Breast epithelium (tissue), 3 donors: ENCODE data around the gene STAB2.

Source experiments
- POLR2A ChIP-seq: fragments of 450-650 bp; IDR thresholded peaks from one replicate; pipeline ENCODE4 v1.6.1; 2016; ENCODE audit warnings: antibody characterized with exemption, mild to moderate bottlenecking, moderate library complexity
- POLR2AphosphoS5 ChIP-seq, 3 donors: sonication (generic); formaldehyde crosslinking; IDR thresholded peaks; one replicate each; pipeline ENCODE4 v1.6.1; 2017; ENCODE audit warnings: antibody characterized with exemption in 3 of 3
- TF ChIP-seq, protein P1 (sequence below), 3 donors: fragments of 450-650 bp; IDR thresholded peaks; one replicate each; pipeline ENCODE4 v1.5.1; 2016 to 2017; ENCODE audit warnings: antibody characterized with exemption in 3 of 3, mild to moderate bottlenecking in 3 of 3, moderate library complexity in 3 of 3

DNA sequence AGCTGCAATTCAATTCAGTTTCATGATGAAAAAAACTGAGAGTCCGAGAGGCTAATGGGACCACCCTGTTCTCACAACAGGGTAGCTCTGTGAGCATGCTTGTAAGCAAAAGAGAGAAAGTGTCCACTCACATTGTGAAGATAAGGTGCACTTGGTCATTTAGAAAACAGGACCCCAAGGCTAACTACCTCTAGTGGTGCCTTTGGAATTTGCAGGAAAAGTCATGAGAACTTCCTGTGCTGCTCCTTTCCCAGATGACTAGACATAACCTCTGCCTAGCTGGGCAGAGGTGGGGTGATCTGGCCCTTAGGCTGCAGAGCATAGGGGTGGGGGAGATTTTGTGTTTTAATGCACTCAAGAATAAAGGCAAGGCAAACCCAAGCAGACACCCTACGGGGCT is 118.9 kb downstream of the STAB2 start:
- TF ChIP-seq, protein P1, sequence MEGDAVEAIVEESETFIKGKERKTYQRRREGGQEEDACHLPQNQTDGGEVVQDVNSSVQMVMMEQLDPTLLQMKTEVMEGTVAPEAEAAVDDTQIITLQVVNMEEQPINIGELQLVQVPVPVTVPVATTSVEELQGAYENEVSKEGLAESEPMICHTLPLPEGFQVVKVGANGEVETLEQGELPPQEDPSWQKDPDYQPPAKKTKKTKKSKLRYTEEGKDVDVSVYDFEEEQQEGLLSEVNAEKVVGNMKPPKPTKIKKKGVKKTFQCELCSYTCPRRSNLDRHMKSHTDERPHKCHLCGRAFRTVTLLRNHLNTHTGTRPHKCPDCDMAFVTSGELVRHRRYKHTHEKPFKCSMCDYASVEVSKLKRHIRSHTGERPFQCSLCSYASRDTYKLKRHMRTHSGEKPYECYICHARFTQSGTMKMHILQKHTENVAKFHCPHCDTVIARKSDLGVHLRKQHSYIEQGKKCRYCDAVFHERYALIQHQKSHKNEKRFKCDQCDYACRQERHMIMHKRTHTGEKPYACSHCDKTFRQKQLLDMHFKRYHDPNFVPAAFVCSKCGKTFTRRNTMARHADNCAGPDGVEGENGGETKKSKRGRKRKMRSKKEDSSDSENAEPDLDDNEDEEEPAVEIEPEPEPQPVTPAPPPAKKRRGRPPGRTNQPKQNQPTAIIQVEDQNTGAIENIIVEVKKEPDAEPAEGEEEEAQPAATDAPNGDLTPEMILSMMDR (IDR thresholded peaks at IDR 0.05) = no peak
- TF ChIP-seq POLR2A (no peak), POLR2AphosphoS5 (IDR thresholded peaks at IDR 0.05) (no peak)
